SK-N-SH treated with all-trans-retinoic acid at 6 μM for 48 hours (cell line): ENCODE data around the gene KCNE2.
"Not testable (repeated sequence)": the region's sequence is repeated elsewhere in the genome, so short reads cannot be mapped to it uniquely, and the experiment has no call there.

Source experiments
- ATAC-seq: fragments of 200-7000 bp; cut with Tn5 transposase; 3 replicates; pipeline ENCODE4 v1.9.1; 2020; ENCODE audit warnings: mild to moderate bottlenecking, moderate library complexity
- CREB5 ChIP-seq: fragments of 250-450 bp; sonication (Bioruptor Pico); IDR thresholded peaks from 2 replicates; pipeline ENCODE4 v1.5.1; 2020; ENCODE audit warnings: low read depth, mild to moderate bottlenecking, moderate library complexity
- CSDC2 ChIP-seq: fragments of 250-450 bp; sonication (Bioruptor Pico); IDR thresholded peaks from 2 replicates; pipeline ENCODE4 v1.5.0; 2020; ENCODE audit warnings: mild to moderate bottlenecking, moderate library complexity
- ESRRG ChIP-seq: fragments of 250-450 bp; sonication (Bioruptor Pico); IDR thresholded peaks from 2 replicates; pipeline ENCODE4 v1.6.1; 2021; ENCODE audit warnings: mild to moderate bottlenecking
- ISL1 ChIP-seq: fragments of 250-450 bp; sonication (Bioruptor Pico); IDR thresholded peaks from 2 replicates; pipeline ENCODE4 v2.1.2; 2022; ENCODE audit warnings: mild to moderate bottlenecking, moderate library complexity
- RARB ChIP-seq: fragments of 250-450 bp; sonication (Bioruptor Pico); IDR thresholded peaks from 2 replicates; pipeline ENCODE4 v1.8.0; 2021; ENCODE audit warnings: mild to moderate bottlenecking, moderate library complexity
- TCF4 ChIP-seq: fragments of 250-450 bp; sonication (Bioruptor Pico); IDR thresholded peaks from 2 replicates; pipeline ENCODE4 v1.8.0; 2021; ENCODE audit warnings: mild to moderate bottlenecking, moderate library complexity, borderline replicate concordance
- ZFP3 ChIP-seq: fragments of 250-450 bp; sonication (Bioruptor Pico); IDR thresholded peaks from 2 replicates; pipeline ENCODE4 v1.5.0; 2020; ENCODE audit warnings: mild to moderate bottlenecking, moderate library complexity
- ZNF565 ChIP-seq: fragments of 450-650 bp; formaldehyde crosslinking; conservative IDR thresholded peaks from 2 replicates; pipeline ENCODE4 v1.5.0; 2020; ENCODE audit warnings: low read depth, mild to moderate bottlenecking, moderate library complexity
- ZNF70 ChIP-seq: fragments of 450-650 bp; formaldehyde crosslinking; IDR thresholded peaks from 2 replicates; pipeline ENCODE4 v1.5.0; 2020; ENCODE audit warnings: mild to moderate bottlenecking, moderate library complexity
- ZNF8 ChIP-seq: fragments of 450-650 bp; formaldehyde crosslinking; IDR thresholded peaks from 2 replicates; pipeline ENCODE4 v1.5.0; 2020; ENCODE audit warnings: mild to moderate bottlenecking, moderate library complexity

The KCNE2 gene

GRCh38 chr21:34372321-34372720, 8.5 kb downstream of the KCNE2 start (continued):
- no peak for TF ChIP-seq ZNF565 (CRISPR knock-in tag)
- no peak for TF ChIP-seq RARB
- no peak for TF ChIP-seq TCF4 (CRISPR knock-in tag)
- no peak for TF ChIP-seq ZFP3 (CRISPR knock-in tag)
- no peak for TF ChIP-seq CREB5 (CRISPR knock-in tag)
- TF ChIP-seq ESRRG: no peak
- no peak for TF ChIP-seq ZNF70 (CRISPR knock-in tag)
- TF ChIP-seq ISL1: no peak
- no peak for TF ChIP-seq ZNF8 (CRISPR knock-in tag)
- no peak for TF ChIP-seq CSDC2 (CRISPR knock-in tag)
- TF ChIP-seq, all 23 proteins: peak for 0

- ATAC-seq: not testable (repeated sequence)
Measured at GRCh38 chr21:34374462-34374861, 10.7 kb downstream of the KCNE2 start.

- peak; percentile 100 for ATAC-seq
Measured at GRCh38 chr21:34374940-34375618, 11.3 kb downstream of the KCNE2 start, which contains the start of gene SMIM11. Gene SMIM11, plus strand, starts transcription at chr21:34375507. Its CDS starts 3,998 bp downstream, at chr21:34379505.

- peak; percentile 85 for ATAC-seq
Measured at GRCh38 chr21:34375619-34375972, 11.8 kb downstream of the KCNE2 start.

- not testable (repeated sequence) for ATAC-seq
Measured at GRCh38 chr21:34383138-34383537, 19.3 kb downstream of the KCNE2 start.

GRCh38 chr21:34383724-34384415, 20.1 kb downstream of the KCNE2 start:
- ATAC-seq: not testable (repeated sequence)

- not testable (repeated sequence) for ATAC-seq
Measured at GRCh38 chr21:34400522-34400921, 36.7 kb downstream of the KCNE2 start.

- ATAC-seq: not testable (repeated sequence)
Measured at GRCh38 chr21:34404742-34405141, 40.9 kb downstream of the KCNE2 start.

- ATAC-seq: not testable (repeated sequence)
Measured at GRCh38 chr21:34405686-34406085, 41.9 kb downstream of the KCNE2 start.

- ATAC-seq: not testable (repeated sequence)
Measured at GRCh38 chr21:34406102-34406501, 42.3 kb downstream of the KCNE2 start.

GRCh38 chr21:34406676-34407075, 42.9 kb downstream of the KCNE2 start:
- not testable (repeated sequence) for ATAC-seq

GRCh38 chr21:34407294-34407693, 43.5 kb downstream of the KCNE2 start:
- not testable (repeated sequence) for ATAC-seq

- not testable (repeated sequence) for ATAC-seq
Measured at GRCh38 chr21:34417448-34418077, 53.8 kb downstream of the KCNE2 start.
